ENCODE results near the gene TNF.

Gene TNF

DNA sequence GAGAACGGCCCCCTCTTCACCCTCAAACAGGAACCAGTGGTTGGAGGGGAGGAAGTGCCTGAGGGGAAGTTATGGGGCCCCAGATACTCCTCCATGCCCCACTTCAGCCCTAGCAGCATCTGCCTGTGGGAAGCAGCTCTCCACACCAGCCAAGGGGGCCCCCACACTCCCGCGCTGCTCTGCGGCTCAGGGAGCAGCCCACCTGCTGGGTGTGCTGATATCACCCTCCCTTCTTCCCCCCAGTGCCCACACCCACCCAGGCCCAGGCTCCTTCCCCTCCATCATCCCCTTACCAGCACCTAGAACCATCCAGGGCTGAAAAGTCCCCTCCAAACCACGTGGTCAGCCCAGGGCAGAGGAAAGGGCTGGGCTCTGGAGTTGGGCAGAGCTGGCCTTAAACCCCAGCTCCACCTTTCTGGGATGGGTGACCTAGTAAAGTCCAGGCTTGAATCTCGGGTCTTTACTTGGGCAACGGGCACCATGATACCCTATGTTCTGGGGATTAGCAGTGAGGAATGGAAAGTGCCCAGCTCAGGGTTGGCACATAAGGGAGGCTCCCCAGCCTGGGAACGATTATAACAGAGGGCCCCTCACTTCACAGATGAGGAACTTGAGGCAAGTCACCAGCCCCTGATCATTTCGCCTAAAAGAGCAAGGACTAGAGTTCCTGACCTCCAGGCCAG is 11.4 kb downstream of the TNF start:
- no peak for ATAC-seq

GRCh38 chr6:31587791-31588777 is 12.7 kb downstream of the TNF start:
- no peak for ATAC-seq
- TF ChIP-seq ZNF70 (CRISPR knock-in tag; IDR thresholded peaks at IDR 0.05) (no peak), ZC3H10 (CRISPR knock-in tag; IDR thresholded peaks at IDR 0.05) (no peak), POU6F1 (CRISPR knock-in tag; IDR thresholded peaks at IDR 0.05; ENCODE audit: borderline replicate concordance, low read depth) (no peak), ESRRG (CRISPR knock-in tag; IDR thresholded peaks at IDR 0.05) (no peak), CSDC2 (CRISPR knock-in tag; IDR thresholded peaks at IDR 0.05) (no peak), TOX (CRISPR knock-in tag; IDR thresholded peaks at IDR 0.05; ENCODE audit: borderline replicate concordance) (no peak), SNAI2 (CRISPR knock-in tag; IDR thresholded peaks at IDR 0.05) (no peak), TSHZ2 (CRISPR knock-in tag; IDR thresholded peaks at IDR 0.05) (no peak), BACH2 (CRISPR knock-in tag; IDR thresholded peaks at IDR 0.05; ENCODE audit: borderline replicate concordance) (no peak), ISL1 (CRISPR knock-in tag; IDR thresholded peaks at IDR 0.05) (no peak), ZNF565 (CRISPR knock-in tag; conservative IDR thresholded peaks at IDR 0.05; ENCODE audit: low read depth) (no peak), ARNTL (CRISPR knock-in tag; IDR thresholded peaks at IDR 0.05; ENCODE audit: borderline replicate concordance, low read depth) (no peak), ZFP3 (CRISPR knock-in tag; IDR thresholded peaks at IDR 0.05) (no peak), GLIS3 (CRISPR knock-in tag; IDR thresholded peaks at IDR 0.05) (no peak), RARB (CRISPR knock-in tag; IDR thresholded peaks at IDR 0.05) (no peak), TCF4 (CRISPR knock-in tag; IDR thresholded peaks at IDR 0.05; ENCODE audit: borderline replicate concordance) (no peak), ZNF8 (CRISPR knock-in tag; IDR thresholded peaks at IDR 0.05) (no peak)
- TF ChIP-seq, protein P1, sequence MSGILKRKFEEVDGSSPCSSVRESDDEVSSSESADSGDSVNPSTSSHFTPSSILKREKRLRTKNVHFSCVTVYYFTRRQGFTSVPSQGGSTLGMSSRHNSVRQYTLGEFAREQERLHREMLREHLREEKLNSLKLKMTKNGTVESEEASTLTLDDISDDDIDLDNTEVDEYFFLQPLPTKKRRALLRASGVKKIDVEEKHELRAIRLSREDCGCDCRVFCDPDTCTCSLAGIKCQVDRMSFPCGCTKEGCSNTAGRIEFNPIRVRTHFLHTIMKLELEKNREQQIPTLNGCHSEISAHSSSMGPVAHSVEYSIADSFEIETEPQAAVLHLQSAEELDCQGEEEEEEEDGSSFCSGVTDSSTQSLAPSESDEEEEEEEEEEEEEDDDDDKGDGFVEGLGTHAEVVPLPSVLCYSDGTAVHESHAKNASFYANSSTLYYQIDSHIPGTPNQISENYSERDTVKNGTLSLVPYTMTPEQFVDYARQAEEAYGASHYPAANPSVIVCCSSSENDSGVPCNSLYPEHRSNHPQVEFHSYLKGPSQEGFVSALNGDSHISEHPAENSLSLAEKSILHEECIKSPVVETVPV (CRISPR knock-in tag; IDR thresholded peaks at IDR 0.05) = no peak
- TF ChIP-seq, protein P2, sequence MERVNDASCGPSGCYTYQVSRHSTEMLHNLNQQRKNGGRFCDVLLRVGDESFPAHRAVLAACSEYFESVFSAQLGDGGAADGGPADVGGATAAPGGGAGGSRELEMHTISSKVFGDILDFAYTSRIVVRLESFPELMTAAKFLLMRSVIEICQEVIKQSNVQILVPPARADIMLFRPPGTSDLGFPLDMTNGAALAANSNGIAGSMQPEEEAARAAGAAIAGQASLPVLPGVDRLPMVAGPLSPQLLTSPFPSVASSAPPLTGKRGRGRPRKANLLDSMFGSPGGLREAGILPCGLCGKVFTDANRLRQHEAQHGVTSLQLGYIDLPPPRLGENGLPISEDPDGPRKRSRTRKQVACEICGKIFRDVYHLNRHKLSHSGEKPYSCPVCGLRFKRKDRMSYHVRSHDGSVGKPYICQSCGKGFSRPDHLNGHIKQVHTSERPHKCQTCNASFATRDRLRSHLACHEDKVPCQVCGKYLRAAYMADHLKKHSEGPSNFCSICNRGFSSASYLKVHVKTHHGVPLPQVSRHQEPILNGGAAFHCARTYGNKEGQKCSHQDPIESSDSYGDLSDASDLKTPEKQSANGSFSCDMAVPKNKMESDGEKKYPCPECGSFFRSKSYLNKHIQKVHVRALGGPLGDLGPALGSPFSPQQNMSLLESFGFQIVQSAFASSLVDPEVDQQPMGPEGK (CRISPR knock-in tag; IDR thresholded peaks at IDR 0.05; ENCODE audit: borderline replicate concordance) = no peak
- TF ChIP-seq, protein P3, sequence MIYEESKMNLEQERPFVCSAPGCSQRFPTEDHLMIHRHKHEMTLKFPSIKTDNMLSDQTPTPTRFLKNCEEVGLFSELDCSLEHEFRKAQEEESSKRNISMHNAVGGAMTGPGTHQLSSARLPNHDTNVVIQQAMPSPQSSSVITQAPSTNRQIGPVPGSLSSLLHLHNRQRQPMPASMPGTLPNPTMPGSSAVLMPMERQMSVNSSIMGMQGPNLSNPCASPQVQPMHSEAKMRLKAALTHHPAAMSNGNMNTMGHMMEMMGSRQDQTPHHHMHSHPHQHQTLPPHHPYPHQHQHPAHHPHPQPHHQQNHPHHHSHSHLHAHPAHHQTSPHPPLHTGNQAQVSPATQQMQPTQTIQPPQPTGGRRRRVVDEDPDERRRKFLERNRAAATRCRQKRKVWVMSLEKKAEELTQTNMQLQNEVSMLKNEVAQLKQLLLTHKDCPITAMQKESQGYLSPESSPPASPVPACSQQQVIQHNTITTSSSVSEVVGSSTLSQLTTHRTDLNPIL (CRISPR knock-in tag; IDR thresholded peaks at IDR 0.05; ENCODE audit: low read depth) = no peak

More for the DNA sequence above, 11.4 kb downstream of the TNF start:
- TF ChIP-seq SNAI2 (CRISPR knock-in tag; IDR thresholded peaks at IDR 0.05) (no peak), ZNF8 (CRISPR knock-in tag; IDR thresholded peaks at IDR 0.05) (no peak), ZC3H10 (CRISPR knock-in tag; IDR thresholded peaks at IDR 0.05) (no peak), TCF4 (CRISPR knock-in tag; IDR thresholded peaks at IDR 0.05; ENCODE audit: borderline replicate concordance) (no peak), ZFP30 (CRISPR knock-in tag; IDR thresholded peaks at IDR 0.05) (no peak), POU6F1 (CRISPR knock-in tag; IDR thresholded peaks at IDR 0.05; ENCODE audit: borderline replicate concordance, low read depth) (no peak), ISL1 (CRISPR knock-in tag; IDR thresholded peaks at IDR 0.05) (no peak)
- TF ChIP-seq, protein P3 (CRISPR knock-in tag; IDR thresholded peaks at IDR 0.05; ENCODE audit: low read depth) = no peak
